Activated CD4-positive, alpha-beta T cell treated with anti-CD3 and anti-CD28 coated beads for 36 hours (primary cell): ENCODE data around the gene TP63. TPM values are rescaled to one million over a fixed set of nuclear protein-coding genes. Genes with fewer than 3 reads are reported as not detected.
"Not testable (repeated sequence)": the region's sequence is repeated elsewhere in the genome, so short reads cannot be mapped to it uniquely, and the experiment has no call there.

ENCODE experiments used
- ATAC-seq: fragments of 200-7000 bp; cut with Tn5 transposase; one replicate; pipeline ENCODE4 v1.10.0; 2021; ENCODE audit warnings: mild to moderate bottlenecking, moderate library complexity
- CTCF ChIA-PET: fragments of 350-600 bp; sonication (Branson Sonifier 250); formaldehyde crosslinking; loops from one replicate; lab custom pipeline; 2021; ENCODE audit warnings: antibody characterized with exemption; lab: Charles Lee
- POLR2A ChIA-PET: fragments of 350-600 bp; sonication (Branson Sonifier 250); formaldehyde crosslinking; loops from one replicate; lab custom pipeline; 2021; ENCODE audit warnings: antibody characterized with exemption, inconsistent platforms; lab: Charles Lee
- DNase-seq: peaks from one replicate; pipeline ENCODE4 v3.0.0-alpha.2; 2020
- H3K27ac Mint-ChIP-seq: one replicate; pipeline ENCODE4 v1.8.0; 2021; ENCODE audit warnings: mixed read lengths
- H3K27me3 Mint-ChIP-seq: one replicate; pipeline ENCODE4 v1.8.0; 2021; ENCODE audit warnings: mixed read lengths
- H3K36me3 Mint-ChIP-seq: one replicate; pipeline ENCODE4 v1.8.0; 2021; ENCODE audit warnings: low read depth, mixed read lengths
- H3K4me1 Mint-ChIP-seq: one replicate; pipeline ENCODE4 v1.8.0; 2021; ENCODE audit warnings: mixed read lengths
- H3K4me3 Mint-ChIP-seq: one replicate; pipeline ENCODE4 v1.8.0; 2021; ENCODE audit warnings: mild to moderate bottlenecking, moderate library complexity, mixed read lengths
- H3K9me3 Mint-ChIP-seq: one replicate; pipeline ENCODE4 v1.8.0; 2021; ENCODE audit warnings: low read depth, mixed read lengths
- intact Hi-C, 2 experiments: fragments of 100-400 bp; cut with DNase I in 1 of 2; cut with micrococcal nuclease in 1 of 2; formaldehyde crosslinking; loops; one replicate each; pipeline versions ENCODE4 v1.14.2 to v1.15.1; 2022 to 2024; cut with DNase I, micrococcal nuclease
- total RNA-seq, 2 experiments: library from RNA; stranded (reverse); gene quantifications; one replicate each; pipeline ENCODE4 v1.2.3, GENCODE V29; 2021

Gene TP63
- total RNA-seq, 2 experiments from 2014 or later: 0.33 to 0.46 TPM

DNA sequence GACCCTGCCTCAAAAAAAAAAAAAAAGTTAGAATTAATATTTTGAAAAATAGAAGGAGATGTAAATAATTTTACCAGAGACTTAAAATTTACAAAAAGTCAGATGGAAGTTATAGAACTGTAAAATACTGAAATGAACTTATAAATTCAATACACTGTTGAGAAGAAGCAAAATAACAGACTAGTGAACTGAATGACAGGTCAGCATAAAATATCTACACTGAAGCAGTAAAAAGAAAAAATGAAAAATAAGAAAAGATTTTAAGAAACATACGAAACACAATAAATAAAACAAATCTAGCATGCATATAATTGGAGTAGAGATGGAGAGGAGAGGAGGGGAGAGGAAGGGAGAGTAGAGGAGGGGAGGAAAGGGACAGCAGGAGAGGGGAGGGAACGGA is 33.3 kb upstream of the TP63 start:
- no peak for DNase-seq

DNA sequence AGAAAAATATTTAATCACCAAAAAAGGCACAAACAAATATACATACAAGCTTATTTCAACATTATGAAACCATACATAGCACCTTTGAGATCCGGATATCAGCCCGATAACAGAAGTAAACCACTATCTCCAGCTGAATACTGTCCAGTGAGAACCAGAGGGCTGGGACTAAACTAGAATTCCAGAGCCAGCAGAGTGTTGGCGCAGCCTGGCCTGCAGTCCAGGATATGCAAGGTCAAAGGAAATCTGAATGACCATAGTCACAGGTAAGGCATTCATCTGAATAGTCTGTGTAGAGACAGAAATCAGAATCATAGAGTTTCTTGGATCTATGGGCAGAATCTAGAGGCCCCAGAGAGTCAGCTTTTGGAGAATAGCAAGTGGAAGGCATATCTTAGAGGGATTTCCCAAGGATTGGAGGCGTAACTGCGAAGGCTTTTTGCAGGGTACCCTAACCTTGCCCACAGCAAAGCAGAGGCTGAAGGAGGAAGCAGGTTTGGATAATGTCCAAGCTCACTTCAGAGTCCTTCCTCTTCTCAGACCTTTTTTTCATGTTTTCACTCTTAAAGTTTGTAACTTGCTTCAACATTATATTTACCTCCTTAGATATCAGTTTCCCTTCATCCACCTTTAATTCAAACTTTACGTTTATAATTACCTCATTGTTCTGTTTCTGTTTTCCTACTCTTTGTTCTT is 32.5 kb upstream of the TP63 start:
- ATAC-seq (no peak), DNase-seq (no peak)
- intact Hi-C loops: no loop called here
- H3K36me3 Mint-ChIP-seq: no peaks in the 10 kb centered on the region
- POLR2A ChIA-PET: no interaction called here
- no peaks in the 10 kb centered on the region for H3K4me1 Mint-ChIP-seq
- H3K27me3 Mint-ChIP-seq: no peaks in the 10 kb centered on the region
- H3K9me3 Mint-ChIP-seq: no peaks in the 10 kb centered on the region
- no peak overlapping the region for H3K27ac Mint-ChIP-seq
- H3K4me3 Mint-ChIP-seq: no peak overlapping the region
- CTCF ChIA-PET: interaction anchor here (0.6 to 1.6 kb wide), 5 partner anchors 8 to 326 kb away, joined by 3 to 4 read pairs (median 3); no protein-coding TSS in a partner anchor

More for the DNA sequence above, 33.3 kb upstream of the TP63 start:
- Mint-ChIP-seq H3K4me3 (no peak overlapping the region), H3K4me1 (no peaks in the 10 kb centered on the region), H3K36me3 (no peaks in the 10 kb centered on the region), H3K9me3 (no peaks in the 10 kb centered on the region), H3K27ac (no peak overlapping the region), H3K27me3 (no peaks in the 10 kb centered on the region)
- CTCF ChIA-PET: interaction anchor here (1.0 to 1.6 kb wide), 3 partner anchors 9 to 86 kb away, joined by 3 to 4 read pairs (median 4); no protein-coding TSS in a partner anchor
- POLR2A ChIA-PET: no interaction called here
- intact Hi-C loops: no loop called here
- ATAC-seq: no peak

DNA sequence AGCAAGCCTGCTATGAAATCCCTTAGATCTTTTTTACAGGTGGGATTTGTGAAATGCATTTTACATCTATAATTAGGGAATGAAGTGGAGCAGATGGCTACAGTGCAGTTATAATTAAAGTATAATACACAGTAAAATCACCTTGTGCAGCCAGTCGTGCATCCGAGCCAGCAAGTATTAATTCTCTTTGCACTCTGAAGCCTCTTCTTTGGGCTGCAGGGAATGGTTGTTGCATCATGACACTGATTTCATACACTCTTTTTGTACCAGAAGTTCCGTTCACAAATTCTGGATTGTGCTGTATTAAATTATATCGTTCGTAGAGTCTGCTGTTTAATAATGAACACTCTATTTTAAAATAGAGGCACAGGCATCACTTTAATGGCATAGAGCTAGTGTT is 28.7 kb upstream of the TP63 start:
- H3K4me1 Mint-ChIP-seq: peaks cover 2% of the 10 kb centered on the region
- H3K27me3 Mint-ChIP-seq: no peaks in the 10 kb centered on the region
- intact Hi-C loops: no loop called here
- peaks cover 11% of the 10 kb centered on the region for H3K9me3 Mint-ChIP-seq
- ATAC-seq (no peak), DNase-seq (no peak)
- ChIA-PET CTCF (interaction anchor here (2.0 kb wide), 1 partner anchor 14 kb away, joined by 4 read pairs; no protein-coding TSS in a partner anchor), POLR2A (no interaction called here)
- H3K27ac Mint-ChIP-seq: no peak overlapping the region
- peaks cover 2% of the 10 kb centered on the region for H3K36me3 Mint-ChIP-seq
- H3K4me3 Mint-ChIP-seq: no peak overlapping the region

DNA sequence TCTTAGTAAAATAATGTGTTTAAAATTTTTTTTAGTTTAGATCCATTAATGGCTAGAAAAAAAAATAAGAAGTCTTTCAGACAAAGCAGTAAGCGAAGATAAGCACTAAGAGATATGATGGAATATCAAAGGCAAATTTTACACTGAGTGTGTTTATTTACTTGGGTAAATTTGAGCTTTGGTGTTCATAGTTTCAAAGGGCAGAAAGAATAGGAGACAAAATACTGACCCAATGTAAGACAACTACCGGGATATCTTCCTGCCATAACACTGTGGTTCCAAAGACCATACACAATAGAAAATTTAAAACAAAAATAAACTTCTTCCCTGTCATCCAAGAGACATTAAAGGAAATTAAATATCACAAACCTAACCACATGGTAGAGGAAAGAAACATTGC is 25.5 kb upstream of the TP63 start:
- peaks cover 2% of the 10 kb centered on the region for H3K36me3 Mint-ChIP-seq
- H3K27me3 Mint-ChIP-seq: no peaks in the 10 kb centered on the region
- ATAC-seq: no peak
- intact Hi-C loops: no loop called here
- H3K4me1 Mint-ChIP-seq: peaks cover 2% of the 10 kb centered on the region
- peaks cover 18% of the 10 kb centered on the region for H3K9me3 Mint-ChIP-seq
- H3K4me3 Mint-ChIP-seq: no peak overlapping the region
- DNase-seq: no peak
- ChIA-PET CTCF (interaction anchor here (0.6 kb wide), 1 partner anchor 236 kb away, joined by 4 read pairs; no protein-coding TSS in a partner anchor), POLR2A (no interaction called here)
- H3K27ac Mint-ChIP-seq: no peak overlapping the region

DNA sequence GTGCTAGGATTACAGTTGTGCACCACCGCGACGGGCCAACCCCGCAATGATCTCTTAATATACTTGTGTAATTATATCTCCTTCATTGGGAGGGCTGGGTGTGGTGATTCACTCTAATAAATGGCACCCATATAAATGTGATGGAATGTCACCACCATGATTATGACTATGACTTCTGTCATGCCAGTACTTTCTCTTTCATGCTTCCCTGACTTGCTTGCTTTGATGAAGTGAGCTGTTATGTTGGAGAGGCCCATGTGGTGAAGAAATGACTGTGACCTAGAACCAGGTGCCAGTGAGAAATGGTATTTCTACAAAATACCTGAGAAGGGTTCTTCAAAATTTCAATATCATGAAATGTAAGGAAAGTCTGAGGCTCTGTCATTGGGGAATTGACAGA is 24.4 kb upstream of the TP63 start:
- ChIA-PET POLR2A (no interaction called here), CTCF (interaction anchor here (1.0 kb wide), 1 partner anchor 8 kb away, joined by 3 read pairs; no protein-coding TSS in a partner anchor)
- no peak for DNase-seq
- peak; percentile 26 for ATAC-seq
- Mint-ChIP-seq H3K9me3 (peaks cover 19% of the 10 kb centered on the region), H3K4me1 (peaks cover 2% of the 10 kb centered on the region), H3K4me3 (no peak overlapping the region), H3K36me3 (peaks cover 2% of the 10 kb centered on the region), H3K27ac (no peak overlapping the region), H3K27me3 (no peaks in the 10 kb centered on the region)
- intact Hi-C loops: no loop called here

DNA sequence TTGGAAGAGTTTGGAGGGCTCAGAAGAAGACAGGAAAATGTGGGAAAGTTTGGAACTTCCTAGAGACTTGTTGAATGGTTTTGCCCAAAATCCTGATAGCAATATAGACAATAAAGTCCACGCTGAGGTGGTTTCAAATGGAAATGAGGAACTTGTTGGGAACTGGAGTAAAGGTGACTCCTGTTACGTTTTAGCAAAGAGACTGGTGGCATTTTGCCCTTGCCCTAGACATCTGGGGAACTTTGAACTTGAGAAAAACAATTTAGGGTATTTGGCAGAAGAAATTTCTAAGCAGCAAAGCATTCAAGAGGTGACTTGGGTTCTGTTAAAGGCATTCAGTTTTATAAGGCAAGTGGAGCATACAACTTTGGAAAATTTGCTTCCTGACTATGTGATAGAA is 18.5 kb upstream of the TP63 start:
- H3K4me1 Mint-ChIP-seq, DNase-seq, H3K27me3 Mint-ChIP-seq, CTCF ChIA-PET, intact Hi-C loops, H3K36me3 Mint-ChIP-seq, POLR2A ChIA-PET, H3K4me3 Mint-ChIP-seq, ATAC-seq, H3K27ac Mint-ChIP-seq: not testable (repeated sequence)
- peaks cover 11% of the 10 kb centered on the region for H3K9me3 Mint-ChIP-seq

DNA sequence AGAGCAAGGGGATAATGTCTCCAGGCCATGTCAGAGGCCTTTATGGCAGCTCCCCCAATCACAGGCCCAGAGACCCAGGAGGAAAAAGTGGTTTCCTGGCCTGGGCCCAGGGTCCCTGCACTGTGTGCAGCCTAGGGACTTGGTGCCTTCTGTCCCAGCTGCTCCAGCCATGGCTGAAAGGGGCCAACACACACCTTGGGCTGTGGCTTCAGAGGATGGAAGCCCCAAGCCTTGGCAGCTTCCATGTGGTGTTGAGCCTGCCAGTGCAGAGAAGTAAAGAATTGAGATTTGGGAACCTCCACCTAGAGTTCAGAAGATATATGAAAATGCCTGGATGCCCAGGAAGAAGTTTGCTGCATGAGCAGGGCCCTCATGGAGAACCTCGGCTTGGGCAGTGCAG is 18.1 kb upstream of the TP63 start:
- Mint-ChIP-seq H3K27me3 (no peaks in the 10 kb centered on the region), H3K36me3 (no peaks in the 10 kb centered on the region), H3K9me3 (peaks cover 11% of the 10 kb centered on the region), H3K4me1 (no peaks in the 10 kb centered on the region), H3K27ac (no peak overlapping the region), H3K4me3 (no peak overlapping the region)
- ChIA-PET POLR2A (no interaction called here), CTCF (interaction anchor here (0.8 kb wide), 1 partner anchor 27 kb away, joined by 4 read pairs; no protein-coding TSS in a partner anchor)
- intact Hi-C loops: no loop called here
- DNase-seq (no peak), ATAC-seq (no peak)

DNA sequence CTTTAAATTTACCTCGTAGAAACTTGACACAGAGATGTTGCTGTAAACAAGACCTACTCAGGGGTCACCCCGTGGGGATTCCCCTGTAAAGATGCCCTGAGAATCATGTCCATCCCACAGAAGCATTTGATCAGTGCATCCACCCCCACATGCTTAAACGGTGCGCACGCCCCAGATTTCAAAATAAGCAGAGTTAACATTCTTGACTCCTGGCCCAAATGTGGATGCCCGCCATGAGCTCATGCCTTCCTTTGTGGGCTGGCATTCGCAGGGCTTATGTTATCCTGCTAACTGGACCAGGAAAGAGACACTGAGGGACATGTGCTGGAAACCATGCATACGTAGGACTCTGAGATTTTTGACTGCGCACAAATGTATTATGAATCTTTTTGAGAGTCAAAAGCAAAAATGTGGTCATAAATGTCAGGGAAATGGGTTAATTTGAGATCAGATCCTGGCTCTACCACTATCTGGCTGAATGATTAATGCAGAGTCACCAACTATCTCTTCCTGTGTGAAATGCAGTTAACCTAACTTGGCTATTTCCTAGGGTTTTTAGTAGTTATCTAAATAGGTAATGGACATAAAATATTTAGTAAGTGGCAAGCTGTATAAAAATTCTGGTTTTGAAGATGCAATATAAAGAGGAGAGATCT is 9.1 kb upstream of the TP63 start:
- no peaks in the 10 kb centered on the region for H3K27me3 Mint-ChIP-seq
- H3K4me1 Mint-ChIP-seq: peaks cover 33% of the 10 kb centered on the region
- peak; percentile 22 for DNase-seq
- no peak overlapping the region for H3K27ac Mint-ChIP-seq
- no peaks in the 10 kb centered on the region for H3K9me3 Mint-ChIP-seq
- no peaks in the 10 kb centered on the region for H3K36me3 Mint-ChIP-seq
- H3K4me3 Mint-ChIP-seq: no peak overlapping the region
- ATAC-seq: peak; percentile 61
- ChIA-PET POLR2A (no interaction called here), CTCF (no interaction called here)
- intact Hi-C loops: loop anchor here in 1 of 2 experiments (5.0 kb wide), 1 partner anchor 50 kb away; no protein-coding TSS in a partner anchor

DNA sequence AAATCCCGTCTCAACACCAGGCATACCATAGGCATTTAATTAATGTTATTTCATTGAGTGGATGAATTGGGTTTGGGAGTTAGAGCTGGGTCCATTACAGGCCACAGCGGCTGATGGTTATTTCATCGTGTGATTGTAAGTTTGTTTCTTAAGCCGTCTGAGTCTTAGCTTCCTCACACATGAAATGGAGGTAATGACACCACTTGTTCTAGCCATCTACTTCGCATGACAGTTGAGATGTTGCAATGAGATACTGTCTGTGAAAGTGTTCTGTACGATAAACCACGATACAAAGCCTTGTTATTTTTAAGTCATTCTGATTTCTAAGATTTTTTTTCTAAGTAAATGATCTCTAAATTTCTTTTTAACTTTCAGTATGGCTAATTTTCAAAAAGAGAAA is 8.6 kb upstream of the TP63 start:
- Mint-ChIP-seq H3K9me3 (no peaks in the 10 kb centered on the region), H3K27ac (no peak overlapping the region), H3K4me1 (peaks cover 33% of the 10 kb centered on the region), H3K27me3 (no peaks in the 10 kb centered on the region), H3K36me3 (no peaks in the 10 kb centered on the region), H3K4me3 (no peak overlapping the region)
- ChIA-PET POLR2A (no interaction called here), CTCF (no interaction called here)
- no peak for DNase-seq
- intact Hi-C loops: loop anchor here in 1 of 2 experiments (5.0 kb wide), 1 partner anchor 50 kb away; no protein-coding TSS in a partner anchor
- no peak for ATAC-seq

DNA sequence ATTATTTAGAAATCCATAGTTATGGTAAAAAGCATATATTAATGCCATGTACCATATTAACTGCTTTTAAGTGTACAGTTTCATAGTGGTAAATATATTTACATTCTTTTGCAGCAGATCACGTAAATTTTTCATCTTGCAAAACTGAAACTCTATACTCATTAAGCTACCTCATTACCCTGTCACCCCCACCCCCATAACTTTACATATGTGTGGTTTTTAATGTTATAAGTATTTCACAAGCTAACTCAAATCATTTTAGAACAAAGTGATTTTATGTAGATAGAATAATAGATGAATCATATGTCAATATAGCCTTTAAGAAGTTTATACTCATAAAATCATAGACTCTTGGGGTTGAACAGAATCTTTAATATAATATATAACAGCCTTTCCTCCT is 7.1 kb upstream of the TP63 start:
- DNase-seq: no peak
- ChIA-PET POLR2A (no interaction called here), CTCF (interaction anchor here (0.6 to 0.8 kb wide), 2 partner anchors 27 to 1235 kb away, joined by 3 to 4 read pairs; no protein-coding TSS in a partner anchor)
- ATAC-seq: peak; percentile 31
- no peaks in the 10 kb centered on the region for H3K9me3 Mint-ChIP-seq
- H3K36me3 Mint-ChIP-seq: no peaks in the 10 kb centered on the region
- peaks cover 33% of the 10 kb centered on the region for H3K4me1 Mint-ChIP-seq
- no peak overlapping the region for H3K4me3 Mint-ChIP-seq
- H3K27ac Mint-ChIP-seq: no peak overlapping the region
- intact Hi-C loops: loop anchor here in 1 of 2 experiments (5.0 kb wide), 1 partner anchor 52 kb away; no protein-coding TSS in a partner anchor
- no peaks in the 10 kb centered on the region for H3K27me3 Mint-ChIP-seq

DNA sequence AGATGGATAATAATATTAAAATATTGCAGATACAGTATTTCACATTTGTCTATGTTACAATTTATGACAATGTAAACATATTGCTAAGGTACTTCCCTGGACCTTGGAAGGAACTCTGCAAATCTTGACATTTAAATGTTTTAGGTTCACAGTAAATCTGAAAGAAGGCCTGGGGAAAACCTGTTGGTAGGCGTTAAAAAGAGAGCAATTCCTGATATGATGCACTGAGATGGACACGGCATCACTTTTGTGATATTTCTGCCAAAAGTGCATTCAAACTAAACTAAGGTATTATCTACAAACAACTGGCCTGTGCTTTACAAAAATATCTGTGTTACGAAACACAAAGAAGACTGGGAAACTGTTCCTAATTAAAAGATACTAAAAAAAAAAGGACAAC is 6.1 kb upstream of the TP63 start:
- CTCF ChIA-PET: no interaction called here
- POLR2A ChIA-PET: no interaction called here
- no peaks in the 10 kb centered on the region for H3K27me3 Mint-ChIP-seq
- H3K4me1 Mint-ChIP-seq: peaks cover 37% of the 10 kb centered on the region
- H3K36me3 Mint-ChIP-seq: no peaks in the 10 kb centered on the region
- H3K4me3 Mint-ChIP-seq: no peak overlapping the region
- no peak for ATAC-seq
- DNase-seq: no peak
- H3K9me3 Mint-ChIP-seq: no peaks in the 10 kb centered on the region
- H3K27ac Mint-ChIP-seq: no peak overlapping the region
- intact Hi-C loops: no loop called here
